GM12872 (cell line): ENCODE data around the gene IQSEC3.

Experiments
- CTCF ChIP-seq: IDR thresholded peaks from 3 replicates; pipeline ENCODE4 v1.5.1; 2011; ENCODE audit warnings: low read depth, mild to moderate bottlenecking, low read length, moderate library complexity; ENCODE audit not compliant: insufficient read depth

Gene IQSEC3

GRCh38 chr12:84056-84455 is 17.5 kb downstream of the IQSEC3 start:
- TF ChIP-seq CTCF: no peak

GRCh38 chr12:85191-85666 is 18.7 kb downstream of the IQSEC3 start:
- TF ChIP-seq CTCF: no peak

GRCh38 chr12:87315-87714 is 20.7 kb downstream of the IQSEC3 start:
- no peak for TF ChIP-seq CTCF

- no peak for TF ChIP-seq CTCF
Observed at GRCh38 chr12:87856-88255, 21.3 kb downstream of the IQSEC3 start.

GRCh38 chr12:89653-90052 is 23.1 kb downstream of the IQSEC3 start:
- TF ChIP-seq CTCF: no peak

GRCh38 chr12:91213-91612 is 24.6 kb downstream of the IQSEC3 start:
- TF ChIP-seq CTCF: no peak

- TF ChIP-seq CTCF: no peak
Observed at GRCh38 chr12:93266-94005, 26.9 kb downstream of the IQSEC3 start.
